HG03342 (cell line): ENCODE measurements around the gene MATN3.
A peak's percentile ranks its signal among the peaks of the same experiment; 100 is the strongest.

Experiments
- ATAC-seq: cut with Tn5 transposase; IDR thresholded peaks from one replicate; pipeline ENCODE4 v1.9.1; 2021; ENCODE audit warnings: mild to moderate bottlenecking, moderate library complexity; ENCODE audit not compliant: unreplicated experiment

Gene MATN3

DNA sequence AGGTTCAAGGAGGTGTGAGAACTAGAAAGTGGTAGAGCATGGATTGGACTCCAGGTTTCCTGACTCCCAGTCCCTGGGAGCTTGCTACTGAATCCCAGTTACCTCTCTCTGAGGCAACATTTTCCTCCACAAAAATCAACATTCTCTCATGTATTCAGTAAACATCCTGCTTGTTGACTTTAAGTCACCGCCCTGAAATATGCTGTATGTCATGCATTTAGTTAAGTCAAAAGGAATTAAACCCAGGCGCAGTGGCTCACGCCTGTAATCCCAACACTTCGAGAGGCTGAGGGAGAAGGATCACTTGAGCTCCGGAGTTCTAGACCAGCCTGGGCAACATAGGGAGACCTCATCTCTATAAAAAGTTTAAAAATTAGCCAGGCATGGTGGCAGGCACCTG is 3.8 kb downstream of the MATN3 start:
- ATAC-seq: no peak

DNA sequence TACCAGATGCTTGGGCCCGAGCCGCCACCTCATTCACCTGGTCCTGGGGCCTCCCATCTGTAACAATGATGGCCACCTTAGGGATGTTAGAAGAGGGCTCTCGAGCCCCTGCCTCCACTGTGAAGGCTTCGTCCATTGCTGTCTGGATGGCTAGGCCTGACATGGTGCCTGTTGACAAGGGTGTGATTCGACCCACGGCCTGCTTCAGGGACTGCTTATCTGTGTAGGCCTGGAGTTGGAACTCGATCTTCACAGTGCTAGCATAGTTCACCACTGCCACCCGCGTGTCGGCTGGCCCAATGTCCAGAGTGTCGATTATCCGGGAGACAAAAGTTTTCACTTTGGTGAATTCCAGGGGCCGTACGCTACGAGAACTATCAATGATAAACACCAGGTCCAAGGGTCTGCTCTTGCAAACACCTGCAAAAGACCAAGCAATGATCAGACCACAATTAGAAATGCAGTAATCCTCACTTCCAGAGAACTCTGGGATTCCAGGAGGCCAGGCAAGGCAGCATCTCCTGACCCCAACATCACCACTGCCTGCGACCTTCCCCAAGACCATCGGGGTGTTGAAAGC is 6.5 kb downstream of the MATN3 start:
- ATAC-seq: no peak

DNA sequence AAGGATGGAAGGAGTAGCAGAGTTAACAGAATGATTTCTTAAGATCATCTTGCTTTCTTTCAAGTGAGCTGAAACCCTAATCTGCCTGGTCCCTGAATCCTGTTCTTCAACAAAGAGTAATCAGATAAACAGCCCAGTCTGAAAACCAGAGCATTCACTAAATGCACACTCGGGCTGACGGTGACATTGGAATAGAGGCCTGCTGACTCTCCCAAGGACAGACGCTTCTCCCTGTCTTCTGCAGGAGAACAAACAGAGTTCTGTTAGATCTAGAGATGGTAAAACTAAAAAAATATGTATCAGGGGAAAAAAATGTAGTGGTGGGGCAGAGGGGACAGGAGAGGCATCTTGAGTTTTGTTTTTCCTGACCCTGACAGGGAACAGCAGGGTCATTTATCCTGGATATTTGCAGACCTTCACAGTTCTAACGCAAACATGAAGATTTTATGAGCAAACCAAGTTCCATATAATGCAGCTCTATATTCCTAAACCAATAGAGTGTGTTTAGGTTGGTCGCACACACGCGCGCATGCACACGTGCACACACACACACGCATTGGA is 7.3 kb downstream of the MATN3 start:
- ATAC-seq: no peak

DNA sequence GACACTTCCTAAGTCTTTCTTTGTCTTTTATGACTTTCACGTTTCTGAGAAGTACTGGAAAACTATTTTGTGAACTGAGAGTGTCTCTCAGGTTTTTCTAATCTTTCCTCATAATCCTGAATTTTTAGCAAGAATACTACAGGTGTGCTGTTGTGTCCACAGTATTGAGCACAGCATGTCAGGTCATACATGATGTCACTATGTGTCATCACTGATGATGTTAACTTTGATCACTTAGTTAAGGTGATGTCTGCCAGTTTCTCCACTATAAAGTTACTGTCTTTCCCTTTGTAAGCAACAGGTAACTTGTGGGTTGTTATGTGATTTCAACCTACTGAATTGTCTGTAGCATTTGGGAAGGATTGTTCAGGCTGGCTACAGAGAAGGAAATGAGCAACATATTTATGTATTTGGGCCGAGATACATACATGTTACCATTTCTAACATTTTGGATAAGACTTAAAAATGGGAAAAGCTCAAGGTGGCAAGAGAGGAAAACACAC is 11.1 kb downstream of the MATN3 start:
- no peak for ATAC-seq

DNA sequence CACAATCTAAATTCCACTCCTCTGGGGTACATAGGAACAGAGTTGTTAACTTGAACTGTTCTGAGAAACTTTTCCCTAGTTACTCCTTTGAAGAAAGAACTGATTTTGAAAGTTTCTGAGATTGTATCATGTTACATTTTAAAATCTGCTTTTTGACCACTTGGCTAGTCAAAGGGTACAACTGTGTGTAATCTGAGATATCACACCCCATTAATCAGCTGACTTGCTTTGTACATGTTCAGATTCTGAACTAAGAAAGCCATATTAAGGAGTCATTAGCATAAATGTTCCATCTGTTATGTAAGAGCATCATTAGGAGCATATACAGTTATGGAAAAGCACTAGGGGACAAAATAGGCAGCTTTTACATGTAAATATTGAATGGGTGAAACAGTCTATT is 18.7 kb downstream of the MATN3 start:
- no peak for ATAC-seq

DNA sequence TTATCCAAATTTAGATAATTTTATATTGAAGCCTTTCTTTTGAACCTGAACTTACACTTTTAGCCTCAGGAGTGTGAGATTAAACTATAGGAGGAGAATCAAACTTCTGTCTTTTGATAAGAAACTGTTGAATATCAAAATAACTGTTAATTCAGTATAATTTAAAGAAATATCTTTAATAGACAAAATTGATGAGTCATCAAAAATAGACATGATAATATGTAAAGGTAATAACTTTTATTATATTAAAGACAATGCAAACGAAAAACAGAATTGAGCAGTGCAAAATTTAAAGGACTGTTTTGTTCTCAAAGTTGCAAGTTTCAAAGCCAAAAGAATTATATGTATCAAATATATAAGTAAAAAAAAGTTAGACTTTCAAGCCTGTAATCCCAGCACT is 20.6 kb downstream of the MATN3 start:
- no peak for ATAC-seq

DNA sequence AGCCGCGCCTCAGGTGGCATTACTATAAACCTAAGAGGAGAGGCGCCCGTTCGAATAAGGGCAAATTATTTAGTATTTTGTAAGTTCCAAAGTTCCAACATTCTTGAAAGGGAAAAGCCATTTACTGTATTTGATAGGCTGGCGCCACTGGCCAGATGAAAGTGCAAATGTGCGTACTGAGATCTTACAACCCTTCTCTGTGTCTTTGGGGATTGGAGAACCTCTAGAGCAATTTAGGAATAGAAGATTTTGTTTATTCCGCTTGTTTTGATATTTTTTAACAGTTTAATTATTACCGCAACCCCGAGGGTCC is 22.1 kb downstream of the MATN3 start:
- ATAC-seq: no peak

GRCh38 chr2:19989667-19990415 is 22.6 kb downstream of the MATN3 start, which contains the start of gene WDR35:
Gene WDR35, minus strand, starts transcription at chr2:19990105. Its CDS starts 90 bp downstream, at chr2:19990015.
- peak; percentile 91 for ATAC-seq

- no peak for ATAC-seq
Observed at GRCh38 chr2:19989342-19989666, 23.2 kb downstream of the MATN3 start.

DNA sequence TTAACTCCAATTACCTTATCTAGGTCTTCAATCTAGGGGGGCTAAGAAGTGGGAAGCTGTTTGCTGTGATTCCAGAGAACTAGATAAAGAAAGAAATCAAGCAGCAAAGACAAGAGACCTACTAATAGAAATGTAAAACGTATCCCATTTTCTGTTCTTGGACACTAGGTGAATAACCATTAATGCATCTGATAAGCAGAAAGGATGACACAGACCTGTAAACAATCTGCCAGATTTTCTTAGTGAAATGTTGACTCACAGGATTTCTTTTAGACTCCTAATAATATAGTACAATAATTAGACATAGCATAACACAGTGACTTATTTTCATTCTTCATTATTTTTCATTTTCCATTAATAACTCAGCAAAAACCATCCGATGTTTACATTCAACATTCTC is 23.9 kb downstream of the MATN3 start:
- ATAC-seq: no peak

DNA sequence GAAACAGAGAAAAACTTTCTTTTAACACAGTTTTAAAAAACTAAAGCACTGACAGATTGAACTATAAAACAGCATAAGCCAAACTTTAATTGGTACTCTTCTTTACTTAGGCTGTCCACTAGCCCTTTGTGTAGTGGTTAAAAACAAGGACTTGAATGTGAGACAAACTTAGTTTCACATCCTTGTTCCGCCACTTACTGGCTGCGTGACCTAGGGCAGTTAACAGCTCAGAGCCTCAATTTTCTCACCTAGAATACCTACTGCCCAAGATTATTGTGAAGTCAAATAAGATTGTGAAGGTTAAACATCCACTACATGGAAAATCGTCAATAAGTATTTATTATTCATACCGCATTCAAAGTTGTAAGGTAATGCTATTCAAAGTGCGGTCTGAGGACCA is 24.5 kb downstream of the MATN3 start:
- peak; percentile 77 for ATAC-seq

GRCh38 chr2:19982268-19982667 is 30.2 kb downstream of the MATN3 start:
- no peak for ATAC-seq

DNA sequence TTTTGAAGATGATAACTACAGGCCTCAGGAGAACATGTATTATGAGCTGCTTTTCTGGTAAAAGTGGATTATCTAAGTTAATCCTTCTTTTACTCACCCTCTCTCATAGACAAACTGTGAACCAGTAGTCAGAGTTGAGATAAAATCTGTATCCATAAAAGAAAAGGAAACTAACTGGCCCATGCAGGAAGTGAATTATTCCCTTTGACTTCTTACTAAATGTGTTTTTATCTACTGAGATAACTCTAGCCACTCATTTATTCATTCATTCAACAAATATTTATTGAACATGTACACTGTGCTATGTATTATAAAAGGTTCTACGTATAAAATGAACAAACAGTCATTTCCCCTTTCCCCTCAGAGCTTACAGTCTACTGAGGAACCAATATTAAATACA is 32.5 kb downstream of the MATN3 start:
- ATAC-seq: no peak

DNA sequence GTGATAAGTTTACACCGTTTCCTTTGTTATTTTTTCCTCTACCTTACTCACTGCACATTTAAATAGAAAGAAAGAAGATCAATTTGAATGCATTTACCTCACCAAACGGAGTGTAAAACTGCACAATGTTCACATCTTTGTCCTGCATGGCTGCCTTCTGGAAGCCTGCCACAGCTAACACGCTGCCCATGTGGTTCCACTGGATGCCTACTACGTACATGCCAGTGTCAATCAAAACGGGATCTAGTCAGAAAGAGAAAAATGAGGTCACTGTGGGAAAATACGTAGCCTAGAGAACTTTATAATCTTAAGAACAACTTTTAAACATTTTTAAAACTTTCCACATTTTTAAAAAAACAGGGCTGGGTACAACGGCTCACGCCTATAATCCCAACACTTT is 39.0 kb downstream of the MATN3 start:
- ATAC-seq: no peak

- ATAC-seq: no peak
Observed at GRCh38 chr2:19971691-19972090, 40.8 kb downstream of the MATN3 start.

GRCh38 chr2:19963386-19963785 is 49.1 kb downstream of the MATN3 start:
- ATAC-seq: no peak

GRCh38 chr2:19955544-19956422 is 56.7 kb downstream of the MATN3 start:
- peak; percentile 97 for ATAC-seq

GRCh38 chr2:19949071-19949470 is 63.4 kb downstream of the MATN3 start:
- ATAC-seq: no peak

DNA sequence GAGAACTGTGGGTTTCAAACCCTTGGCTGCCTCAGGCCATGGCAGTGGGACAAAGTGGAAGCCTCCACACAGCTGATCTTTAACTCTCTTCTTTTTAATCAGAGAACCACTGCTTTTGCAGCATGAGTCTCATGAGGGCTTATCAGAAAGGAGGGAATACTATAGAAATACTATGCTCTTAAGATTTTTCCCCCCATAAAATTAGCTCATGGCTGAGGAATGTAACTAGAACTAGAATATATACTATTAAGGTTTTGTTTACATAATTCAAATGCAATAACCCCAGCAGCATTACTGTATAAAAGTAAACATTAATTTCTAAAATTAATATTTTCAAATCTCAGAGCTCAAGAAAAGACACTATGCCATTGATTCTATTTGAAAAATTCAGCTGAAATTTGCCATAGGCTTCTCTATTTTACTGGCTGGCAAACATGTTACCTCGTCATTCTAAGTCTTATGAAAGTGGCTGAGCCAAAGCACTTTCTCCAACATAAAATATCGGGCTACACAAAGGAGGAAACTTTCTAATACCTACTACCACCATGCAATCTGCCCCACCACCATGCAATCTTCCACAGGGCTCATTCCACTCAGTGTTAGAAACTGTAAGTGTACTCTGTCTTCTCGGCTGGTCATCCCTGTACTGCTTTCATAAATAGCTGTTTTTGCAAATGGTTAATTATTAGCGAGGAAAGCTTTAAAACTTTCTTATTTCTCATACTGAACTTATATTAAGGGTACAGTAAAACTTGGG is 65.1 kb downstream of the MATN3 start:
- no peak for ATAC-seq

DNA sequence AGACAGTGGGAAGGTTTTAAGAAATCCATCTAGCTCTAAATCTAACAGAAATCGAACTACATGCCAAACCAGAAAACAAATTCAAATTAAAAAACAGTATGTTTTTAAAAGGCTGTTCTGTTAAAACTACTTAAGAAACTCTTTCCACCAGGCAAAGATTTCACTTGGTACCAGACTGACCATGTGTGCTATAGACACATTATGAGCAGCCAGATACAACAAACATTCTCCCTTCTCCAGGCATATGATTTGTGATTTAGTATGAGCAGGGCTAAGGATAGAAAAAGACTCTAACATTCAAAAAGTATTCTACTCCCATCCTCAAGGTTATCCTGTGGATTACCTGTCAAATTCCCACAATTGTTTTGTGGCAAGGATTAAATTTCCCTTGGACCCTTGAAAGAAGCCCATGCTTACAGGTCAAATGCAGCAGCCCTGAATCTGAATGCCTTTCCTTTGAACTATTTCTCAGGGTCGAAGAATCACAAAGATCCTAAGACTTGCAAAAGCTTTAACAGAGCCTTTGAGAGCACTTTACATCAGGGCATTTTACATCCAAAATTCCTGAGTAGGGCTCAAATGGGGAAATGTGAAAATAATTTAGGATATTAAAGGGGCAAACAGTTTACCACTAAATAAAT is 68.1 kb downstream of the MATN3 start:
- ATAC-seq: no peak
